Mucosa of stomach (tissue), 1 donor: ENCODE measurements around the gene TMIGD1.
"Not testable (repeated sequence)": the region's sequence is repeated elsewhere in the genome, so short reads cannot be mapped to it uniquely, and the experiment has no call there.

Source experiments
- H3K27me3 ChIP-seq: one replicate; pipeline ENCODE4 v1.7.0; 2013; ENCODE audit warnings: mild to moderate bottlenecking, low read length; ENCODE audit not compliant: control insufficient read depth, insufficient read depth
- H3K36me3 ChIP-seq: one replicate; pipeline ENCODE4 v1.7.0; 2013; ENCODE audit warnings: low read length; ENCODE audit not compliant: control insufficient read depth, insufficient read depth
- H3K4me1 ChIP-seq: one replicate; pipeline ENCODE4 v1.7.0; 2013; ENCODE audit warnings: mild to moderate bottlenecking, low read length; ENCODE audit not compliant: control insufficient read depth, insufficient read depth
- H3K4me3 ChIP-seq: one replicate; pipeline ENCODE4 v1.7.0; 2013; ENCODE audit warnings: low read length
- H3K9ac ChIP-seq: one replicate; pipeline ENCODE4 v1.7.0; 2013; ENCODE audit warnings: mild to moderate bottlenecking, low read length, moderate library complexity
- H3K9me3 ChIP-seq: one replicate; pipeline ENCODE4 v1.7.0; 2013; ENCODE audit warnings: mild to moderate bottlenecking, low read length, moderate library complexity; ENCODE audit not compliant: control insufficient read depth
- donor health status: Pancreatic carcinoma.

The TMIGD1 gene

GRCh38 chr17:30352240-30352814, 18.5 kb upstream of the TMIGD1 start:
- H3K27me3 ChIP-seq: no peaks in the 10 kb centered on the region
- no peak overlapping the region for H3K9ac ChIP-seq
- H3K9me3 ChIP-seq: no peaks in the 10 kb centered on the region
- H3K4me1 ChIP-seq: peaks cover 10% of the 10 kb centered on the region
- H3K4me3 ChIP-seq: no peak overlapping the region
- H3K36me3 ChIP-seq: no peaks in the 10 kb centered on the region

GRCh38 chr17:30351735-30352134, 17.9 kb upstream of the TMIGD1 start:
- Histone ChIP-seq H3K9me3 (no peaks in the 10 kb centered on the region), H3K4me1 (peaks cover 16% of the 10 kb centered on the region), H3K4me3 (no peak overlapping the region), H3K27me3 (no peaks in the 10 kb centered on the region), H3K9ac (no peak overlapping the region), H3K36me3 (no peaks in the 10 kb centered on the region)

- not testable (repeated sequence) for H3K9me3 ChIP-seq, H3K9ac ChIP-seq, H3K4me3 ChIP-seq, H3K27me3 ChIP-seq, H3K36me3 ChIP-seq
- H3K4me1 ChIP-seq: peaks cover 21% of the 10 kb centered on the region
Observed at GRCh38 chr17:30351263-30351662, 17.4 kb upstream of the TMIGD1 start.

- Histone ChIP-seq H3K36me3 (no peaks in the 10 kb centered on the region), H3K9ac (no peak overlapping the region), H3K4me1 (peaks cover 41% of the 10 kb centered on the region), H3K4me3 (no peak overlapping the region), H3K27me3 (no peaks in the 10 kb centered on the region), H3K9me3 (no peaks in the 10 kb centered on the region)
Observed at GRCh38 chr17:30349252-30349651, 15.4 kb upstream of the TMIGD1 start.

- Histone ChIP-seq H3K9me3 (no peaks in the 10 kb centered on the region), H3K36me3 (no peaks in the 10 kb centered on the region), H3K4me3 (no peak overlapping the region), H3K4me1 (peaks cover 55% of the 10 kb centered on the region), H3K27me3 (no peaks in the 10 kb centered on the region), H3K9ac (no peak overlapping the region)
Observed at GRCh38 chr17:30347488-30347887, 13.6 kb upstream of the TMIGD1 start.

GRCh38 chr17:30346221-30346795, 12.5 kb upstream of the TMIGD1 start:
- no peak overlapping the region for H3K4me3 ChIP-seq
- no peaks in the 10 kb centered on the region for H3K9me3 ChIP-seq
- no peaks in the 10 kb centered on the region for H3K27me3 ChIP-seq
- H3K4me1 ChIP-seq: peaks cover 55% of the 10 kb centered on the region
- no peaks in the 10 kb centered on the region for H3K36me3 ChIP-seq
- H3K9ac ChIP-seq: no peak overlapping the region

GRCh38 chr17:30345527-30346075, 11.7 kb upstream of the TMIGD1 start:
- H3K36me3 ChIP-seq: no peaks in the 10 kb centered on the region
- H3K9ac ChIP-seq: no peak overlapping the region
- H3K4me3 ChIP-seq: no peak overlapping the region
- H3K9me3 ChIP-seq: no peaks in the 10 kb centered on the region
- H3K4me1 ChIP-seq: peaks cover 61% of the 10 kb centered on the region
- no peaks in the 10 kb centered on the region for H3K27me3 ChIP-seq

- Histone ChIP-seq H3K4me3 (no peak overlapping the region), H3K36me3 (no peaks in the 10 kb centered on the region), H3K9me3 (no peaks in the 10 kb centered on the region), H3K27me3 (no peaks in the 10 kb centered on the region), H3K9ac (no peak overlapping the region), H3K4me1 (peaks cover 66% of the 10 kb centered on the region)
Observed at GRCh38 chr17:30345089-30345433, 11.2 kb upstream of the TMIGD1 start.

- no peaks in the 10 kb centered on the region for H3K27me3 ChIP-seq
- peak overlapping the region; percentile 44 for H3K9ac ChIP-seq
- H3K9me3 ChIP-seq: no peaks in the 10 kb centered on the region
- H3K4me1 ChIP-seq: peaks cover 71% of the 10 kb centered on the region
- no peak overlapping the region for H3K4me3 ChIP-seq
- no peaks in the 10 kb centered on the region for H3K36me3 ChIP-seq
Observed at GRCh38 chr17:30344283-30345088, 10.6 kb upstream of the TMIGD1 start.

GRCh38 chr17:30343796-30344195, 9.9 kb upstream of the TMIGD1 start:
- no peaks in the 10 kb centered on the region for H3K27me3 ChIP-seq
- H3K4me1 ChIP-seq: peaks cover 64% of the 10 kb centered on the region
- H3K4me3 ChIP-seq: no peak overlapping the region
- H3K9ac ChIP-seq: peak overlapping the region; percentile 44
- no peaks in the 10 kb centered on the region for H3K9me3 ChIP-seq
- no peaks in the 10 kb centered on the region for H3K36me3 ChIP-seq

- H3K4me1 ChIP-seq: peaks cover 63% of the 10 kb centered on the region
- H3K9me3 ChIP-seq: not testable (repeated sequence)
Observed at GRCh38 chr17:30343244-30343643, 9.4 kb upstream of the TMIGD1 start.

GRCh38 chr17:30341703-30342249, 7.9 kb upstream of the TMIGD1 start:
- Histone ChIP-seq H3K9me3 (no peaks in the 10 kb centered on the region), H3K36me3 (no peaks in the 10 kb centered on the region), H3K4me1 (peaks cover 55% of the 10 kb centered on the region), H3K27me3 (no peaks in the 10 kb centered on the region), H3K9ac (no peak overlapping the region), H3K4me3 (no peak overlapping the region)

More at GRCh38 chr17:30343244-30343643, 9.4 kb upstream of the TMIGD1 start:
- H3K36me3 ChIP-seq, H3K4me3 ChIP-seq, H3K27me3 ChIP-seq: not testable (repeated sequence)
- H3K9ac ChIP-seq: peak overlapping the region; percentile 44
